ENCODE results near the gene CAVIN3.

CAVIN3 gene, protein sequence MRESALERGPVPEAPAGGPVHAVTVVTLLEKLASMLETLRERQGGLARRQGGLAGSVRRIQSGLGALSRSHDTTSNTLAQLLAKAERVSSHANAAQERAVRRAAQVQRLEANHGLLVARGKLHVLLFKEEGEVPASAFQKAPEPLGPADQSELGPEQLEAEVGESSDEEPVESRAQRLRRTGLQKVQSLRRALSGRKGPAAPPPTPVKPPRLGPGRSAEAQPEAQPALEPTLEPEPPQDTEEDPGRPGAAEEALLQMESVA

DNA sequence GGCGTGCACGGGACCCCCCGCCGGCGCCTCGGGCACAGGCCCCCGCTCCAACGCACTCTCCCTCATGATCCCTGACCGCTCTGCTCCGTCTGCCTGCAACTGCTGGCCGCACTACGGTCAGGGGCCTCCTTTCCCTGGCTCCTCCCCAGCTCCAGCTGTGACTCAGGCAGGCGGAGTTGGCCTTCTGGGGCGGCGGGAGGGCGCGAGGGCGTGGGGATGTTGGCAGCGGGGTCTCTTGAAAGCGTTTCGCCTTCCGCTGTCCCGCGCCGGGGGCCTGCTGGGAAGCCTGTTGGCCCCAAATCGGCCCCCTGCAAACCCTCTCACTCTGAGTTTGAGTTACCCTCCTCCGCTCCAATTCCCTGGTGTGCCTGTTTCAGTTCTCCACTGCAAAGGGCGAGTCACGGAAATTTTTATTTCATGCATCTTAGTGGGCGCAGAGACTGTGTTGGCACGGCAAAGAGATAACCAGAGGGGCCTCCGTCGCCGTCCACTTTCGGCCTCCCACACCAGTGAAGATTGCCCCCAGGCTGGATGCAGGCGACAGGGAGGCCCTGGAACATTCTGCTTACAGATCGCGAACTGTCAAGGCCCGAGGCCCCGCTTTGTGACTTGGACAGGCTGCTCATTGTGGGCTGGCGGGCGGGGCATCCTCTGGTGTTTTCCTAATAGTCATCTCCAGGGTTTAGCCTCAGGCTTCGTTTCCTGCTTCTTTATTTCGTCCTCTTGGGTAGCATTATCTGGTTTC lies at the start of gene CAVIN3:
CAVIN3 (minus strand) TSS at position 91 of the 745 bp plus-strand sequence; CDS start at position 66, 25 bp downstream.
- no peak for TF ChIP-seq CTCF (conservative IDR thresholded peaks at IDR 0.05; ENCODE audit: low read depth, low read length)
- peak within 1 kb of the TSS; percentile 47 for H3K4me3 ChIP-seq (ENCODE audit: low read length)
- no peak for DNase-seq (ENCODE audit: low read depth)

DNA sequence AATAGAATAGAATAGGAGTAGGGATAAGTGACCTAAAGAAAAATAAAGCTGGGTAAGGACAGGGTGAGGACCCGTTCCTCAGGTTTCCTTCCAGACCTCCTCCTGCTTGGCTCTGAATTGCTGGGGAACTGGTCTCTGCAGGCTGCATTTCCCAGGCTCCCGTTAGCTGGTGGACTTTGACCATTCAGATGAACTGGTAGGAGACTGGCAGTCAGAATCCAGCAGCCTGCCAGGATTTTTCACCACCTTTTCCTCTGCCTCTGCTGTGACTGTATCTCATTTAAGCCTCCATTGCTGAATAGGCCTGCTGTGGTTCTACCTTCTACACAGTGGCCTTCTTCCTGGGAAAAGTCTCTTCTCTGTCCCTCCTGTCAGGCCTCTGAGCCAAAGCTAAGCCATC lies 45.4 kb upstream of the CAVIN3 start:
- DNase-seq (ENCODE audit: low read depth): no peak
- H3K4me3 ChIP-seq (ENCODE audit: low read length): no peak overlapping the region
- TF ChIP-seq CTCF (conservative IDR thresholded peaks at IDR 0.05; ENCODE audit: low read depth, low read length): no peak

GRCh38 chr11:6362873-6363678 lies 42.8 kb upstream of the CAVIN3 start:
- DNase-seq (ENCODE audit: low read depth): peak; percentile 24
- TF ChIP-seq CTCF (conservative IDR thresholded peaks at IDR 0.05; ENCODE audit: low read depth, low read length): peak; percentile 99
- H3K4me3 ChIP-seq (ENCODE audit: low read length): no peak overlapping the region

- H3K4me3 ChIP-seq (ENCODE audit: low read length): no peak overlapping the region
- no peak for TF ChIP-seq CTCF (conservative IDR thresholded peaks at IDR 0.05; ENCODE audit: low read depth, low read length)
- DNase-seq (ENCODE audit: low read depth): no peak
Observed at GRCh38 chr11:6362185-6362872, 42.0 kb upstream of the CAVIN3 start.

DNA sequence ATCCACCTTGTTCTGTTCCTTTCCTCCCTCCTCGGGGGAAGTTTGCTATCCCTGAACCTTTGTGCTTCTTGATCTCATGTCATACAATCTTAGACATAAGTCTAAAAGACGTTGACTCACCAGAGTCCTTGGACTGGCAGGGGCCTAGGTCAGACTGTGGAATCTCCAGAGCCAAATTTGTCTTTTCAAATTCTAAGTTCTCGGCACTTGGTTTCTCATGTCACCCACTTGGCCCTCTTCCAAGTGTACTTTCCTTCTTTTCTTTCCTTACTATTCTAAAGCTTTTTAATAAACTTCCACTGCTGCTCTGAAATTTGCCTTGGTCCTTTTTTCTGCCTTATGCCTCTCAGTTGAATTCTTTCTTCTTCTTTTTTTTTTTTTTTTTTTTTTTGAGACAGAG lies 39.9 kb upstream of the CAVIN3 start:
- DNase-seq (ENCODE audit: low read depth): no peak
- no peak for TF ChIP-seq CTCF (conservative IDR thresholded peaks at IDR 0.05; ENCODE audit: low read depth, low read length)
- no peak overlapping the region for H3K4me3 ChIP-seq (ENCODE audit: low read length)

GRCh38 chr11:6357222-6357621 lies 36.9 kb upstream of the CAVIN3 start:
- DNase-seq (ENCODE audit: low read depth): no peak
- no peak overlapping the region for H3K4me3 ChIP-seq (ENCODE audit: low read length)
- no peak for TF ChIP-seq CTCF (conservative IDR thresholded peaks at IDR 0.05; ENCODE audit: low read depth, low read length)

All from retinal pigment epithelial cell (primary cell).